DOHH2 (cell line): ENCODE measurements around the gene EDEM2.

Source experiments
- CTCF ChIP-seq: fragments of 200-600 bp; sonication (generic); IDR thresholded peaks from one replicate; pipeline ENCODE4 v1.5.1; 2014; ENCODE audit warnings: antibody characterized with exemption, mild to moderate bottlenecking, low read depth, low read length; ENCODE audit not compliant: poor library complexity, severe bottlenecking
- EZH2phosphoT487 ChIP-seq: fragments of 200-600 bp; sonication (generic); IDR thresholded peaks from 2 replicates; pipeline ENCODE4 v1.6.1; 2017; ENCODE audit warnings: borderline replicate concordance, mild to moderate bottlenecking, antibody characterized with exemption, low read length, moderate library complexity, mixed read lengths

DNA sequence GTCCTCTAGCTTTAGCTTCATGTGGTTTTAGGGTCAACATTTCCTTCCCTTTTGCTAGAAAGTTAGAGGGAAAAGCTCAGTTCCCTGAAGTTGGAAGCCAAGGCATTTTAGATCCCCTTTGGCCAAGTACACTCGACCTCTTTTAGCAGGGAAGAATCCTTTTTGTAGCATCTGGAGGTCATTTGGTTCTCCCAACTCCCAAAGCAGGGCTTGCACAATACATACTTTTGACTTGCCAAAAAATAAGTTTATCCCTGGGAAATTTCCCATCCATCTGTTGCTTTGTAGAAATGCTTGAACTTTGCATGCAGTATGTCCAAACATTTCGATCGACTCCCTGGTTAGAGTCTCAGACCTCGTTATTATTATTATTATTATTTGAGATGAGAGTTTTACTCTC is 4.6 kb upstream of the EDEM2 start:
- TF ChIP-seq CTCF: no peak
- TF ChIP-seq EZH2phosphoT487: no peak
